CD14-positive monocyte (primary cell): ENCODE data around the gene LRRN3. TPM values are rescaled to one million over a fixed set of nuclear protein-coding genes. Genes with fewer than 3 reads are reported as not detected.

Source experiments
- DNase-seq, 3 donors: peaks; one replicate each; pipeline ENCODE4 v3.0.0-alpha.2; 2011 to 2022
- H2AFZ ChIP-seq: 2 replicates; pipeline ENCODE4 v1.6.0; 2012; ENCODE audit warnings: mild to moderate bottlenecking, low read depth, low read length, inconsistent platforms; ENCODE audit not compliant: insufficient read depth, poor library complexity, severe bottlenecking
- H3K27ac ChIP-seq, 2 donors: 1 replicate in 1 of 2; 2 replicates in 1 of 2; pipeline ENCODE4 v1.5.1; 2012 to 2013; ENCODE audit warnings: low read length in 2 of 2, control low read depth in 1 of 2, inconsistent platforms in 1 of 2, low read depth in 1 of 2, mild to moderate bottlenecking in 1 of 2
- H3K27me3 ChIP-seq, 2 donors: one replicate each; pipeline versions ENCODE4 v1.6.0 to v1.6.1; 2011 to 2013; ENCODE audit warnings: low read length in 2 of 2; ENCODE audit not compliant: control insufficient read depth in 2 of 2, insufficient read depth in 2 of 2
- H3K36me3 ChIP-seq, 2 donors: replicated peaks in 1 of 2; 1 replicate in 1 of 2; 2 replicates in 1 of 2; pipeline versions ENCODE4 v1.5.1 to v1.6.1; 2012 to 2013; ENCODE audit warnings: low read length in 2 of 2, control low read depth in 1 of 2, inconsistent platforms in 1 of 2, mild to moderate bottlenecking in 1 of 2; ENCODE audit not compliant: insufficient read depth in 2 of 2, control insufficient read depth in 1 of 2
- H3K4me1 ChIP-seq, 2 donors: 1 replicate in 1 of 2; 2 replicates in 1 of 2; pipeline versions ENCODE4 v1.5.1 to v1.6.1; 2012 to 2013; ENCODE audit warnings: low read length in 2 of 2, control low read depth in 1 of 2, inconsistent platforms in 1 of 2, mild to moderate bottlenecking in 1 of 2, moderate library complexity in 1 of 2; ENCODE audit not compliant: insufficient read depth in 2 of 2, control insufficient read depth in 1 of 2
- H3K4me2 ChIP-seq: replicated peaks from 2 replicates; pipeline ENCODE3; 2012; ENCODE audit warnings: low read length, moderate library complexity, mild to moderate bottlenecking; ENCODE audit not compliant: poor library complexity, severe bottlenecking; ENCODE audit errors: extremely low read depth
- H3K4me3 ChIP-seq, 3 experiments: fragments of 200-600 bp in 1 of 3; sonication (generic) in 1 of 3; replicated peaks in 1 of 3; 1 replicate in 2 of 3; 2 replicates in 1 of 3; pipeline ENCODE4 v1.5.1; 2011 to 2013; ENCODE audit warnings: low read length in 3 of 3, mild to moderate bottlenecking in 3 of 3, control low read depth in 2 of 3, low read depth in 2 of 3, inconsistent platforms in 1 of 3, moderate library complexity in 1 of 3
- H3K79me2 ChIP-seq: 2 replicates; pipeline ENCODE4 v1.6.0; 2012; ENCODE audit warnings: mild to moderate bottlenecking, control low read depth, inconsistent platforms, low read length, moderate library complexity; ENCODE audit not compliant: insufficient read depth
- H3K9ac ChIP-seq: 2 replicates; pipeline ENCODE4 v1.6.0; 2017; ENCODE audit warnings: low read length, mild to moderate bottlenecking; ENCODE audit not compliant: insufficient read depth, poor library complexity, severe bottlenecking
- H3K9me3 ChIP-seq, 2 donors: replicated peaks in 1 of 2; 1 replicate in 1 of 2; 2 replicates in 1 of 2; pipeline versions ENCODE4 v1.5.1 to v1.6.1; 2012 to 2013; ENCODE audit warnings: low read length in 2 of 2, control low read depth in 1 of 2; ENCODE audit not compliant: control insufficient read depth in 1 of 2, insufficient read depth in 1 of 2
- H4K20me1 ChIP-seq: 2 replicates; pipeline ENCODE4 v1.6.0; 2012; ENCODE audit warnings: mild to moderate bottlenecking, low read length, control low read depth, moderate library complexity; ENCODE audit not compliant: insufficient read depth
- H3K27ac Mint-ChIP-seq, 7 donors: one replicate each; pipeline ENCODE4 v1.8.0; 2020; ENCODE audit warnings: mild to moderate bottlenecking in 7 of 7, mixed read lengths in 7 of 7, moderate library complexity in 6 of 7, inconsistent platforms in 2 of 7
- H3K27me3 Mint-ChIP-seq, 3 donors: one replicate each; pipeline ENCODE4 v1.8.0; 2021 to 2022; ENCODE audit warnings: low read depth in 3 of 3, mild to moderate bottlenecking in 3 of 3, mixed read lengths in 3 of 3, moderate library complexity in 3 of 3, inconsistent platforms in 1 of 3
- H3K36me3 Mint-ChIP-seq, 2 donors: one replicate each; pipeline ENCODE4 v1.8.0; 2020; ENCODE audit warnings: mixed read lengths in 2 of 2, inconsistent platforms in 1 of 2, mild to moderate bottlenecking in 1 of 2
- H3K4me1 Mint-ChIP-seq: one replicate; pipeline ENCODE4 v1.8.0; 2020; ENCODE audit warnings: mild to moderate bottlenecking, mixed read lengths
- H3K4me3 Mint-ChIP-seq, 2 donors: one replicate each; pipeline ENCODE4 v1.8.0; 2020; ENCODE audit warnings: mild to moderate bottlenecking in 2 of 2, mixed read lengths in 2 of 2, moderate library complexity in 1 of 2
- H3K9me3 Mint-ChIP-seq, 7 donors: one replicate each; pipeline ENCODE4 v1.8.0; 2020 to 2022; ENCODE audit warnings: mixed read lengths in 7 of 7, mild to moderate bottlenecking in 6 of 7, moderate library complexity in 6 of 7, inconsistent platforms in 2 of 7
- CTCF ChIP-seq: fragments of 200-600 bp; IDR thresholded peaks from one replicate; pipeline ENCODE4 v1.8.0; 2022; ENCODE audit warnings: antibody characterized with exemption, mild to moderate bottlenecking
- WGBS: methylation state at CpG from one replicate; pipeline ENCODE4 v1.1.5; 2013; ENCODE audit warnings: missing lambda C conversion rate; ENCODE audit not compliant: insufficient coverage; 5-methylcytosine and 5-hydroxymethylcytosine counted together
- intact Hi-C, 2 donors: fragments of 100-400 bp; cut with micrococcal nuclease; formaldehyde crosslinking; loops; one replicate each; pipeline versions ENCODE4 v1.15.0 to v1.15.1; 2023
- polyA plus RNA-seq, 3 donors: library from polyadenylated mRNA; depleted of rRNA in 1 of 3; unstranded in 2 of 3; stranded (reverse) in 1 of 3; fragments of 300-500 nt in 2 of 3; fragments of >200 nt in 1 of 3; fragmentation: Illumina TruSeq in 2 of 3; gene quantifications; 1 replicate in 2 of 3; 2 replicates in 1 of 3; pipeline ENCODE4 v1.2.3, GENCODE V29; 2012 to 2021

The LRRN3 gene
- polyA plus RNA-seq, 3 donors: 0.12 to 0.22 TPM; not detected in 1

- intact Hi-C loops: no loop called here
- H3K9me3 Mint-ChIP-seq: peaks cover 0 to 3% (median 0%) of the 10 kb centered on the region in 7 donors
- DNase-seq: no peak
- no peak overlapping the region for H3K4me3 Mint-ChIP-seq
- H3K9ac ChIP-seq: no peak overlapping the region
- no peak overlapping the region for H3K4me3 ChIP-seq
- no peaks in the 10 kb centered on the region for H3K79me2 ChIP-seq
- no peak overlapping the region for H3K27ac Mint-ChIP-seq
- WGBS: 100% methylated on average over 3 of the region's 3 CpGs
- no peak overlapping the region for H3K4me2 ChIP-seq
- no peaks in the 10 kb centered on the region for H4K20me1 ChIP-seq
- no peaks in the 10 kb centered on the region for H3K9me3 ChIP-seq
- no peaks in the 10 kb centered on the region for H3K27me3 ChIP-seq
- H2AFZ ChIP-seq: no peak overlapping the region
- H3K27me3 Mint-ChIP-seq: no peaks in the 10 kb centered on the region
- H3K36me3 Mint-ChIP-seq: no peaks in the 10 kb centered on the region
- H3K4me1 ChIP-seq: no peaks in the 10 kb centered on the region
- H3K27ac ChIP-seq: no peak overlapping the region
- no peaks in the 10 kb centered on the region for H3K36me3 ChIP-seq
- no peaks in the 10 kb centered on the region for H3K4me1 Mint-ChIP-seq
- TF ChIP-seq CTCF: no peak
These were observed 71.8 kb downstream of the LRRN3 start for GRCh38 chr7:111162692-111163091.

- TF ChIP-seq CTCF: no peak
- H3K79me2 ChIP-seq: no peaks in the 10 kb centered on the region
- no CpG with 5 or more reads among the region's 1 CpG for WGBS
- Mint-ChIP-seq H3K4me1 (no peaks in the 10 kb centered on the region), H3K27ac (no peak overlapping the region), H3K9me3 (peaks cover 0 to 2% (median 0%) of the 10 kb centered on the region in 7 donors), H3K36me3 (no peaks in the 10 kb centered on the region), H3K27me3 (no peaks in the 10 kb centered on the region), H3K4me3 (no peak overlapping the region)
- H4K20me1 ChIP-seq: no peaks in the 10 kb centered on the region
- no peak overlapping the region for H3K27ac ChIP-seq
- DNase-seq: no peak
- H3K4me2 ChIP-seq: no peak overlapping the region
- intact Hi-C loops: no loop called here
- H3K9ac ChIP-seq: no peak overlapping the region
- H3K36me3 ChIP-seq: no peaks in the 10 kb centered on the region
- no peak overlapping the region for H2AFZ ChIP-seq
- no peaks in the 10 kb centered on the region for H3K4me1 ChIP-seq
- no peak overlapping the region for H3K4me3 ChIP-seq
- H3K27me3 ChIP-seq: no peaks in the 10 kb centered on the region
- no peaks in the 10 kb centered on the region for H3K9me3 ChIP-seq
These were observed 73.5 kb downstream of the LRRN3 start for GRCh38 chr7:111164442-111164841.
